HL-60/S4 treated with retinoic acid at 250 ng/mL for 4 days and 3 days (cell line): ENCODE measurements around the gene MSLN.

Source experiments
- in situ Hi-C: fragments of 300-500 bp; cut with MboI; formaldehyde crosslinking; loops from 2 replicates; pipeline ENCODE4 v1.7.0; 2022; ENCODE audit warnings: low sequenced_read_pairs

Gene MSLN

GRCh38 chr16:800834-801511 lies 40.4 kb downstream of the MSLN start:
- in situ Hi-C loops = no loop called here

- in situ Hi-C loops = no loop called here
Measured at GRCh38 chr16:801584-802363, 41.2 kb downstream of the MSLN start.

- in situ Hi-C loops = no loop called here
Measured at GRCh38 chr16:802461-802860, 41.9 kb downstream of the MSLN start.

- in situ Hi-C loops = no loop called here
Measured at GRCh38 chr16:802914-803753, 42.6 kb downstream of the MSLN start.

- in situ Hi-C loops = no loop called here
Measured at GRCh38 chr16:803754-804080, 43.2 kb downstream of the MSLN start.

GRCh38 chr16:804193-805048 lies 43.9 kb downstream of the MSLN start:
- in situ Hi-C loops = no loop called here

GRCh38 chr16:805474-805873 lies 44.9 kb downstream of the MSLN start:
- in situ Hi-C loops = no loop called here

- in situ Hi-C loops = no loop called here
Measured at GRCh38 chr16:807347-808084, 47.0 kb downstream of the MSLN start.

GRCh38 chr16:808085-808386 lies 47.5 kb downstream of the MSLN start:
- in situ Hi-C loops = no loop called here

GRCh38 chr16:813204-813915 lies 52.8 kb downstream of the MSLN start:
- in situ Hi-C loops = no loop called here

GRCh38 chr16:813916-814412 lies 53.4 kb downstream of the MSLN start:
- in situ Hi-C loops = no loop called here

- in situ Hi-C loops = no loop called here
Measured at GRCh38 chr16:814974-815373, 54.4 kb downstream of the MSLN start.

- in situ Hi-C loops = no loop called here
Measured at GRCh38 chr16:815861-816260, 55.3 kb downstream of the MSLN start.

GRCh38 chr16:817001-817906 lies 56.7 kb downstream of the MSLN start:
- in situ Hi-C loops = no loop called here

- in situ Hi-C loops = no loop called here
Measured at GRCh38 chr16:818132-818531, 57.6 kb downstream of the MSLN start.
